Liver (tissue), 3 donors: ENCODE measurements around the gene GNAT1.

Source experiments
- CTCF ChIP-seq: fragments of 150-350 bp; IDR thresholded peaks from 2 replicates; pipeline ENCODE4 v1.5.1; 2017; ENCODE audit warnings: improper control_type of control experiment, low read depth, low read length; ENCODE audit not compliant: missing input control
- RAD21 ChIP-seq, 2 donors: IDR thresholded peaks; 2 replicates each; pipeline ENCODE4 v1.6.1; 2016; ENCODE audit warnings: antibody characterized with exemption in 2 of 2, mild to moderate bottlenecking in 2 of 2
- donor health status: healthy.
- donor health status: healthy.

GRCh38 chr3:50245251-50245745 lies 53.9 kb downstream of the GNAT1 start:
- TF ChIP-seq RAD21 (IDR thresholded peaks at IDR 0.05) (no peak), CTCF (no peak)
